Inferior parietal cortex (tissue), 1 donor: Measurements from ENCODE around the gene STEAP4.
"Not testable (repeated sequence)": the region's sequence is repeated elsewhere in the genome, so short reads cannot be mapped to it uniquely, and the experiment has no call there.

Experiments
- DNase-seq: peaks from one replicate; pipeline ENCODE4 v3.0.0-alpha.2; 2016; ENCODE audit errors: extremely low spot score

STEAP4 gene

GRCh38 chr7:88268858-88269257 is 37.8 kb downstream of the STEAP4 start:
- DNase-seq, result no peak

- no peak for DNase-seq
Measured at GRCh38 chr7:88268051-88268450, 38.6 kb downstream of the STEAP4 start.

- no peak for DNase-seq
Measured at GRCh38 chr7:88267421-88267820, 39.3 kb downstream of the STEAP4 start.

- DNase-seq, result not testable (repeated sequence)
Measured at GRCh38 chr7:88264987-88265386, 41.7 kb downstream of the STEAP4 start.

- no peak for DNase-seq
Measured at GRCh38 chr7:88262562-88262961, 44.1 kb downstream of the STEAP4 start.

- no peak for DNase-seq
Measured at GRCh38 chr7:88260719-88261118, 46.0 kb downstream of the STEAP4 start.

- no peak for DNase-seq
Measured at GRCh38 chr7:88259656-88260380, 46.9 kb downstream of the STEAP4 start.

GRCh38 chr7:88258296-88258695 is 48.4 kb downstream of the STEAP4 start:
- DNase-seq, result not testable (repeated sequence)

GRCh38 chr7:88256906-88257305 is 49.8 kb downstream of the STEAP4 start:
- DNase-seq, result no peak

GRCh38 chr7:88254721-88255424 is 51.8 kb downstream of the STEAP4 start:
- DNase-seq, result no peak

GRCh38 chr7:88253640-88254039 is 53.1 kb downstream of the STEAP4 start:
- DNase-seq, result no peak

GRCh38 chr7:88244258-88244657 is 62.4 kb downstream of the STEAP4 start:
- DNase-seq, result no peak

- DNase-seq, result peak; percentile 72
Measured at GRCh38 chr7:88243345-88243909, 63.3 kb downstream of the STEAP4 start.

- no peak for DNase-seq
Measured at GRCh38 chr7:88239852-88240251, 66.8 kb downstream of the STEAP4 start.

GRCh38 chr7:88233828-88234227 is 72.9 kb downstream of the STEAP4 start:
- no peak for DNase-seq

GRCh38 chr7:88230646-88231045 is 76.0 kb downstream of the STEAP4 start:
- DNase-seq, result no peak

- no peak for DNase-seq
Measured at GRCh38 chr7:88229302-88229995, 77.2 kb downstream of the STEAP4 start.

- DNase-seq, result no peak
Measured at GRCh38 chr7:88226886-88227516, 79.7 kb downstream of the STEAP4 start.

GRCh38 chr7:88226201-88226600 is 80.5 kb downstream of the STEAP4 start:
- no peak for DNase-seq

- no peak for DNase-seq
Measured at GRCh38 chr7:88224601-88225275, 82.0 kb downstream of the STEAP4 start.

GRCh38 chr7:88223265-88223664 is 83.4 kb downstream of the STEAP4 start:
- DNase-seq, result no peak
